ENCODE measurements around the gene OR5L2. TPM values are rescaled to one million over a fixed set of nuclear protein-coding genes. Genes with fewer than 3 reads are reported as not detected.

OR5L2 gene
- total RNA-seq, 2 experiments from 2014 or later, result not detected

DNA sequence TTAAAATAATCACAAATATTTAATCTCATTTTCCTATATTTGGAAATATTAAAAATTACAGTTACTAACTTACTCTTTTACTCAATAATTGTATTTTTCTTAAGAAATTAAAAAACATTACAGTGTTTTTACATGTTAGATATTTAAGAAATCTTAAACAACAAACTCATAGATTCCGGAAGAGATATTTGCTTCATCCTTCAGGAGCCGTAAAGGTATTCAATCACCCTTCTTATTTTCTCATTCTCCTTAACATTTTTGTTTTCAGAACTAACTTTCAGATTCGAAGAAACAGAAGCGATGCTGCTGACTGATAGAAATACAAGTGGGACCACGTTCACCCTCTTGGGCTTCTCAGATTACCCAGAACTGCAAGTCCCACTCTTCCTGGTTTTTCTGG is 7.7 kb upstream of the OR5L2 start, which contains the start of gene OR5D18:
TSS of gene OR5D18 (plus strand) at position 301 of the 400 bp plus-strand sequence. CDS start at position 301, 0 bp downstream.
- H3K4me3 ChIP-seq (ENCODE audit: low read depth, low read length, poor library complexity, severe bottlenecking), result no peak within 1 kb of the TSS
- TF ChIP-seq, protein P1, sequence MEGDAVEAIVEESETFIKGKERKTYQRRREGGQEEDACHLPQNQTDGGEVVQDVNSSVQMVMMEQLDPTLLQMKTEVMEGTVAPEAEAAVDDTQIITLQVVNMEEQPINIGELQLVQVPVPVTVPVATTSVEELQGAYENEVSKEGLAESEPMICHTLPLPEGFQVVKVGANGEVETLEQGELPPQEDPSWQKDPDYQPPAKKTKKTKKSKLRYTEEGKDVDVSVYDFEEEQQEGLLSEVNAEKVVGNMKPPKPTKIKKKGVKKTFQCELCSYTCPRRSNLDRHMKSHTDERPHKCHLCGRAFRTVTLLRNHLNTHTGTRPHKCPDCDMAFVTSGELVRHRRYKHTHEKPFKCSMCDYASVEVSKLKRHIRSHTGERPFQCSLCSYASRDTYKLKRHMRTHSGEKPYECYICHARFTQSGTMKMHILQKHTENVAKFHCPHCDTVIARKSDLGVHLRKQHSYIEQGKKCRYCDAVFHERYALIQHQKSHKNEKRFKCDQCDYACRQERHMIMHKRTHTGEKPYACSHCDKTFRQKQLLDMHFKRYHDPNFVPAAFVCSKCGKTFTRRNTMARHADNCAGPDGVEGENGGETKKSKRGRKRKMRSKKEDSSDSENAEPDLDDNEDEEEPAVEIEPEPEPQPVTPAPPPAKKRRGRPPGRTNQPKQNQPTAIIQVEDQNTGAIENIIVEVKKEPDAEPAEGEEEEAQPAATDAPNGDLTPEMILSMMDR (conservative IDR thresholded peaks at IDR 0.05; ENCODE audit: low read length), result no peak
- no peak for TF ChIP-seq EZH2phosphoT487 (IDR thresholded peaks at IDR 0.05; ENCODE audit: borderline replicate concordance, low read depth, low read length)
- no peaks in the 10 kb centered on the region for H3K4me1 ChIP-seq (ENCODE audit: insufficient read depth, low read length, poor library complexity, severe bottlenecking)
- H3K79me2 ChIP-seq (ENCODE audit: insufficient read depth, low read depth, low read length), result no peaks in the 10 kb centered on the region
- POLR2A ChIA-PET, result no interaction called here
- H4K20me1 ChIP-seq (ENCODE audit: insufficient read depth, low read length), result no peaks in the 10 kb centered on the region
- no peak within 1 kb of the TSS for H3K27ac ChIP-seq (ENCODE audit: low read depth, low read length, poor library complexity, severe bottlenecking)
- H3K36me3 ChIP-seq (ENCODE audit: insufficient read depth, low read length), result no peaks in the 10 kb centered on the region
- H3K4me2 ChIP-seq (ENCODE audit: low read length), result no peak within 1 kb of the TSS
- no TSS peak for BruUV-seq (replicated peaks)
- no peaks in the 10 kb centered on the region for H3K9me2 ChIP-seq (ENCODE audit: insufficient read depth, low read length)
- no peaks in the 10 kb centered on the region for H3K9me3 ChIP-seq (ENCODE audit: low read length)
- no peak within 1 kb of the TSS for H2AFZ ChIP-seq (ENCODE audit: low read length)
- DNase-seq (ENCODE audit: low spot score), result no peak
- CTCF ChIA-PET (ENCODE audit: unreplicated experiment), result no interaction called here
- intact Hi-C loops (cut with micrococcal nuclease; ENCODE audit: unreplicated experiment), result no loop called here

DNA sequence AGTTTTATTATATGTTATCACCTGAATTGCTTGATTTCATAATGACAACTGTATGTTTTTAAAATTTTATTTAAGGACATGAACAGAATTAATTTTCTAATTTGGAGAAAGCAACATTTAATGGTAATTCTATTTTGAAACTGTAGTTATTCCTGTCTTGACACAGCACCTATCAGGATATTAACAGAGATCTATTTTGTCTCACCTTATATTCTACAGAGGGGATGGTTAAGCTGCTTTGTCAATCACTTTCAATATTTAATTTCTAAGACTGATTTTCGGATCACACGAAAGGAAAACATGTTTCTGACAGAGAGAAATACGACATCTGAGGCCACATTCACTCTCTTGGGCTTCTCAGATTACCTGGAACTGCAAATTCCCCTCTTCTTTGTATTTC is 11.4 kb downstream of the OR5L2 start, which contains the start of gene OR5D16:
TSS of gene OR5D16 (plus strand) at position 301 of the 400 bp plus-strand sequence. CDS start at position 301, 0 bp downstream.
- Histone ChIP-seq H3K4me2 (ENCODE audit: low read length) (no peak within 1 kb of the TSS), H2AFZ (ENCODE audit: low read length) (no peak within 1 kb of the TSS), H3K79me2 (ENCODE audit: insufficient read depth, low read depth, low read length) (no peaks in the 10 kb centered on the region), H3K4me3 (ENCODE audit: low read depth, low read length, poor library complexity, severe bottlenecking) (no peak within 1 kb of the TSS), H3K9me2 (ENCODE audit: insufficient read depth, low read length) (no peaks in the 10 kb centered on the region), H4K20me1 (ENCODE audit: insufficient read depth, low read length) (no peaks in the 10 kb centered on the region), H3K4me1 (ENCODE audit: insufficient read depth, low read length, poor library complexity, severe bottlenecking) (no peaks in the 10 kb centered on the region), H3K36me3 (ENCODE audit: insufficient read depth, low read length) (no peaks in the 10 kb centered on the region), H3K9me3 (ENCODE audit: low read length) (no peaks in the 10 kb centered on the region), H3K27ac (ENCODE audit: low read depth, low read length, poor library complexity, severe bottlenecking) (no peak within 1 kb of the TSS)
- DNase-seq (ENCODE audit: low spot score), result no peak
- CTCF ChIA-PET (ENCODE audit: unreplicated experiment), result no interaction called here
- no TSS peak for BruUV-seq (replicated peaks)
- POLR2A ChIA-PET, result no interaction called here
- no peak for TF ChIP-seq EZH2phosphoT487 (IDR thresholded peaks at IDR 0.05; ENCODE audit: borderline replicate concordance, low read depth, low read length)
- TF ChIP-seq, protein P1 (conservative IDR thresholded peaks at IDR 0.05; ENCODE audit: low read length), result no peak
- intact Hi-C loops (cut with micrococcal nuclease; ENCODE audit: unreplicated experiment), result no loop called here

DNA sequence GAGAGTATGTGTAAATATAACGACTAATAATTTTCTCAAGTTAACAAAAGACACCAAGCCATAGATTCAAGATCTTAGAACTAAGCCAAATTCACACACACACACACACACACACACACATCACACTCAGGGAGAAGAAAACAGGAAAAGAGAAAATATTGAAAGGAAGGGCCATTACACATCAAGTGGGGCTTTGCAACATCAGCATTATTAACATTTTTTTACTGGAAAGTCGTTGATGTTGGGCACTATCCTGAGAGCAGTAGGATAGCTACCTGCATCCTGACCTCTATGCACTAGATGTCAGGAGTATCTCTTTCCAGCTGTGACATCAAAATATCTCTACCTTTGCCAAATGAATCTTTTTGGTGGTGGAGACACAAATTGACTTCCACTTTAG is 20.4 kb downstream of the OR5L2 start:
- no peak for DNase-seq (ENCODE audit: low spot score)
- ChIA-PET CTCF (ENCODE audit: unreplicated experiment) (no interaction called here), POLR2A (interaction anchor here (0.8 kb wide), 1 partner anchor 701 kb away, joined by 3 read pairs; no protein-coding TSS in a partner anchor)
- Histone ChIP-seq H3K9me2 (ENCODE audit: insufficient read depth, low read length) (no peaks in the 10 kb centered on the region), H3K79me2 (ENCODE audit: insufficient read depth, low read depth, low read length) (no peaks in the 10 kb centered on the region), H2AFZ (ENCODE audit: low read length) (no peak overlapping the region), H3K36me3 (ENCODE audit: insufficient read depth, low read length) (no peaks in the 10 kb centered on the region), H3K27ac (ENCODE audit: low read depth, low read length, poor library complexity, severe bottlenecking) (no peak overlapping the region), H3K4me2 (ENCODE audit: low read length) (no peak overlapping the region), H3K9me3 (ENCODE audit: low read length) (no peaks in the 10 kb centered on the region), H3K4me1 (ENCODE audit: insufficient read depth, low read length, poor library complexity, severe bottlenecking) (no peaks in the 10 kb centered on the region), H4K20me1 (ENCODE audit: insufficient read depth, low read length) (no peaks in the 10 kb centered on the region), H3K4me3 (ENCODE audit: low read depth, low read length, poor library complexity, severe bottlenecking) (no peak overlapping the region)
- intact Hi-C loops (cut with micrococcal nuclease; ENCODE audit: unreplicated experiment), result no loop called here
- BruUV-seq (replicated peaks), result no TSS peak
- no peak for TF ChIP-seq EZH2phosphoT487 (IDR thresholded peaks at IDR 0.05; ENCODE audit: borderline replicate concordance, low read depth, low read length)
- TF ChIP-seq, protein P1 (conservative IDR thresholded peaks at IDR 0.05; ENCODE audit: low read length), result no peak

Data from OCI-LY7 (cell line).